Transverse colon (tissue), 3 donors: ENCODE measurements around the gene LYRM7.
"Not testable (repeated sequence)": the region's sequence is repeated elsewhere in the genome, so short reads cannot be mapped to it uniquely, and the experiment has no call there.

ENCODE experiments used
- CTCF ChIP-seq, 5 experiments: fragments of 200-600 bp in 3 of 5; fragments of 450-650 bp in 2 of 5; sonication (generic) in 3 of 5; IDR thresholded peaks; 1 replicate in 2 of 5; 2 replicates in 3 of 5; pipeline ENCODE4 v1.5.1; 2016 to 2017; ENCODE audit warnings: antibody characterized with exemption in 5 of 5, inconsistent platforms in 3 of 5, mild to moderate bottlenecking in 2 of 5, moderate library complexity in 1 of 5
- EP300 ChIP-seq: sonication (generic); formaldehyde crosslinking; IDR thresholded peaks from one replicate; pipeline ENCODE4 v1.6.1; 2017; ENCODE audit warnings: antibody characterized with exemption, low read depth
- POLR2A ChIP-seq: fragments of 450-650 bp; IDR thresholded peaks from one replicate; pipeline ENCODE4 v1.6.1; 2016; ENCODE audit warnings: antibody characterized with exemption, mild to moderate bottlenecking, moderate library complexity

GRCh38 chr5:131138406-131138805, 32.3 kb upstream of the LYRM7 start:
- TF ChIP-seq CTCF (IDR thresholded peaks at IDR 0.05); POLR2A; EP300: not testable (repeated sequence)
